ENCODE results near the gene DYNLT4. TPM values are rescaled to one million over a fixed set of nuclear protein-coding genes. Genes with fewer than 3 reads are reported as not detected.

The DYNLT4 gene
- total RNA-seq, 2 experiments from 2014 or later = 0.70 to 1.0 TPM

DNA sequence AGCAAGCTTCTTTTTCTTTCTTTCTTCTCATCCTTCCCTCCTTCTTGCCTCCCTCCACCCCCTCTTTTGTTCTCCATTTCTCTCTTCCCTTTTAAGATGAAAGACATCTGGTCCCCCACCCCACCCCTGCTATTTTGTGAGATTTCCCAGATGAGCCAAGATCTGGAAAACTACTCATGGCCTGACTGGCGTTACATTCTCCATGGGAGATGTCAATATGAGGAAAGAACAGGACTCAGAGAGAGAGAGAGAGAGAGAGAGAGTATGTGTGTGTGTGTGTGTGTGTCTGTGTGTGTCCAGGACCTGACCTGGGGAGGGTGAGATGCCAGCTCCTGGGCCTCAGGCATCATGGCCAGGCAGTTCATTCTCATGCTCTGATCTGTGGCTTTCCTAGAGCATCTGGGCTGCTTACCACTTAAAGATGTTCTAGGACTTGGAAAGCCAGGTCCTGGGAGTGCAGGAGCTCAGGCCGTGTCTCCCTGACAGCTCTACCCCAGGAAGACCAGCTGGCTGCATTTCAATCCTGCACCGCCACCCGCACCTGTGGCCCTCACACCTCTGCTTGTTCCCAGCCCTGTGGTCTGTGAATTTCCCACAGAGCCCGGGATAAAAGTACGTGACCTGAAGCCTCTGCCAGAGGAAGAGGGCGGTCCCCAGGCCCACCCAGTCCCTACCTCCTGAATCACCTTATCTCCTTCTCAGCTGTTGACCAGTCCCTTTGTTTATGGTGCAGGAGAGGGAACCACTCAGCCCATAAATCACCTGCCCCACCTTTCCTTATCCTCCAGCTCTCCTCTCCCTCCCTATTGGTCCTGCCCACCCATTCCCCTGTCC is 16.0 kb downstream of the DYNLT4 start:
- no peaks in the 10 kb centered on the region for H3K9me3 Mint-ChIP-seq
- H3K27ac Mint-ChIP-seq = no peak overlapping the region
- no peaks in the 10 kb centered on the region for H3K27me3 Mint-ChIP-seq
- H3K36me3 Mint-ChIP-seq = no peaks in the 10 kb centered on the region
- peaks cover 6% of the 10 kb centered on the region for H3K4me1 Mint-ChIP-seq
- no peak for DNase-seq
- H3K4me3 Mint-ChIP-seq = no peak overlapping the region

DNA sequence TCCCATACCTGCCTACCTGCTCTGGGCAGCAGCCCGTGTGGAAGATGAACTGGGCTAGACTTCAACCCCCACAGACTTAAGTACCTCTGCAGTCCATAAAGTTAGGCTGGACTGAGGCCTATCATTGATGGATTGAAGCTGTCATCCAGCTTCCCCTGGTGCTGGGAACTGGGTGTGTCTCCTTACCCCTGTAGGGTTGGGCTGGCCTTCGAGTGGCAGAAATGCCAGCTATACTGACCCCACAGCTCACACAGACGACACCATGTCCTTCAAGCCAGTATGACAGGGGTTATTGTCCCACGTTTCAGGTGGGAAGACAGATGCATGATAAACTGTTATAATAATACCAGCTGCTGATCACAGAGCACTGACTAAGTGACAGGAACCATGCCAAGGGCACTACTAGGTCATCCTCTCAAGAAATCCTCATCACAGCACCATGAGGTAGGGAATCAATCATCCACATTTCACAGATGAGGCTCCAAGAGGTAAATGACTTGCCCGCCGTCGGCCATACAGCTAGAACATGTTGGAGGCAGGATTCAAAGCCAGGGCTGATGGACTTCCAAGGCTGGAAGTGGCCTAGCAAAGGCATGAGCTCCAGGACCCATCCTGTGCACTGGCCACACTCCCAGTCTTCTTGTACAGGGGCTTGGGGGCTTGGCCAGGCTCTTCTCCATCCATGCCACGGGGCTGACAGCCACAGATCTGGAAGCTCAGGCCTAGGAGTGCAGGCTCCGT is 18.9 kb downstream of the DYNLT4 start, which contains the start of gene BEST4:
BEST4 (minus strand) TSS at position 51 of the 741 bp plus-strand sequence. CDS start 465 bp downstream, outside the sequence.
- no peak for DNase-seq
- peaks cover 2% of the 10 kb centered on the region for H3K36me3 Mint-ChIP-seq
- peaks cover 27% of the 10 kb centered on the region for H3K4me1 Mint-ChIP-seq
- H3K4me3 Mint-ChIP-seq = peak within 1 kb of the TSS; percentile 81
- H3K27ac Mint-ChIP-seq = no peak within 1 kb of the TSS
- no peaks in the 10 kb centered on the region for H3K27me3 Mint-ChIP-seq
- no peaks in the 10 kb centered on the region for H3K9me3 Mint-ChIP-seq

DNA sequence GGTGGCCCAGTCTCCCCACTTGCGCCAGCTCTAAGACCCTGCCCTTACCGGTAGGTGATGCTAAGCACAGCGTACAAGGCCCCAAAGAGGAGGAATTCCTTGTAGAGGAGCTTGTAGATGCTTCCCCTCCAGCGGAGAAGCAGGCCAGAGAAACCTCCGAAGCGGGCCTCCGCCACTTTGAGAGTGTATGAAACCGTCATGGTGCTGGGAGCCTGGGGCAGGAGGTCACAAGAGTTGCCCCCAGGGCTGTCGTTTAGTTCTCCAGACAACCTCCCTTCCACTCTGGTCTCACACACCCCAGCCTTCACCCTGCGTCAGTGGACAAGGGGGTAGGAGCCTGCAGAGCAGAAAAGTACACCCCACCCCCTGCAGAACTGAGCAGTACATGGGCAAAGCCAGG is 19.6 kb downstream of the DYNLT4 start:
- Mint-ChIP-seq H3K27me3 (no peaks in the 10 kb centered on the region), H3K4me1 (peaks cover 32% of the 10 kb centered on the region), H3K36me3 (peaks cover 4% of the 10 kb centered on the region), H3K9me3 (no peaks in the 10 kb centered on the region), H3K27ac (no peak overlapping the region), H3K4me3 (no peak overlapping the region)
- DNase-seq = no peak

DNA sequence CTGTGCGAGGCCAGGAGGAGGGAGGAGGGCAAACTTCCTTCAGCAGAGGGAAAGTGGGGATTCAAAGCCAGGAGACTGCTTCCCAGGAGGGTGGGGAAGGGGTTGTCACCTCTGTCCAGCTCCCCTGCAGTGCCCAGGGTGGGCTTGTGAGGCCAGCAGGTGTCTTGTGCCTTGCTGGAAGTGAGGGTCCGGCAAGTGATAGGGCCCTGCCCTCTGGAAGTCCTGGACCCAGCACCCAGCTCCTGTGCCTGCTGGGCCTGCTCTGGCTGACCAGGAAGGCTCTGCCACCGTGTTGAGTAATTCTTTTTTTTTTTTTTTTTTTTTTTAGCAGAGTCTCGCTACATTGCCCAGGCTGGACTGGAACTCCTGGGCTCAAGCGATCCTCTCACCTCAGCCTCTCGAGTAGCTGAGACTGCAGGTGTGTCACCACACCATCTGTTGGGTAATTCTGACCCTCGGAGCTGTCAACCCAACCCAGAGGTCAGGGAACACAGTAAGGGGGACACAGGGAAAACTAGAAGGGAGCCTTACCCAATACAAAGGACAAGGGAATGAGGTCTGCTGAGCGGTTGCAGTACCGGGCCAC is 20.2 kb downstream of the DYNLT4 start:
- Mint-ChIP-seq H3K9me3 (no peaks in the 10 kb centered on the region), H3K4me3 (peak overlapping the region; percentile 81), H3K27ac (peak overlapping the region; percentile 86), H3K27me3 (no peaks in the 10 kb centered on the region), H3K4me1 (peaks cover 33% of the 10 kb centered on the region), H3K36me3 (peaks cover 7% of the 10 kb centered on the region)
- DNase-seq = no peak

DNA sequence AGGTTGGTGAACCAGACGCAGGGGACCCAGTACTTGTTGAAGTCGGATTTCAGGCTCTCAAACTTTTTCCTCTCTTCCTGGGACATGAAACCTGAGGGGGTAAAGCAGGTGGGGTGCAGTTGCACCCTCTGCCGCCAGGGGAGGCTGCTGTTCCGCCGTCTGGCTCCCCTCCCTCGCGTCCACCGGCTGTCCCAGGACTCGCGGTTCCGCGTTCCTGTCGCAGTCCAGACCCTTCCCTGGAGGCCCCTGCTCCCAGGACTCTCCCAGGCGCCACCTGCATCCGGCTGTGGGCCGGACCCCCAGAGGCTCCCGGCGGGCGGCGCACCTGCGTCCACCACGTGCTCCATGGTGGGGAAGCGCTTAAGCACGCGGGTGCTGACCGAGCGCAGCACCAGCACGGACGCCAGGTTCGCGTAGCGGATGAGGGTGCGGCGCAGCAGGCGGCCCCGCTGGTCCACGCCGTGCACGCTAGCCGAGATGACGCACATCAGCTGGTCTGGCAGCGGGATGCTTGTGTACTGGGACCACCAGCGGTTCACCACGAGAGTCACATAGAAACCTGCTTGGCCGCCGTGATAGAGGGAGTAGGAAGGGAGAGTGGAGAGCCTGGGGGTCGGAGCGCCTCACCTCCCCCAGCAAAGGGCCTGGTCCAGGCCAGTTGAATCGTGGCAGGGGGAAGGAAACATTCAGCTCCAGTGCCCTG is 20.9 kb downstream of the DYNLT4 start:
- Mint-ChIP-seq H3K27me3 (no peaks in the 10 kb centered on the region), H3K36me3 (peaks cover 13% of the 10 kb centered on the region), H3K4me3 (peak overlapping the region; percentile 81), H3K4me1 (peaks cover 35% of the 10 kb centered on the region), H3K9me3 (no peaks in the 10 kb centered on the region), H3K27ac (peak overlapping the region; percentile 86)
- peak; percentile 81 for DNase-seq

DNA sequence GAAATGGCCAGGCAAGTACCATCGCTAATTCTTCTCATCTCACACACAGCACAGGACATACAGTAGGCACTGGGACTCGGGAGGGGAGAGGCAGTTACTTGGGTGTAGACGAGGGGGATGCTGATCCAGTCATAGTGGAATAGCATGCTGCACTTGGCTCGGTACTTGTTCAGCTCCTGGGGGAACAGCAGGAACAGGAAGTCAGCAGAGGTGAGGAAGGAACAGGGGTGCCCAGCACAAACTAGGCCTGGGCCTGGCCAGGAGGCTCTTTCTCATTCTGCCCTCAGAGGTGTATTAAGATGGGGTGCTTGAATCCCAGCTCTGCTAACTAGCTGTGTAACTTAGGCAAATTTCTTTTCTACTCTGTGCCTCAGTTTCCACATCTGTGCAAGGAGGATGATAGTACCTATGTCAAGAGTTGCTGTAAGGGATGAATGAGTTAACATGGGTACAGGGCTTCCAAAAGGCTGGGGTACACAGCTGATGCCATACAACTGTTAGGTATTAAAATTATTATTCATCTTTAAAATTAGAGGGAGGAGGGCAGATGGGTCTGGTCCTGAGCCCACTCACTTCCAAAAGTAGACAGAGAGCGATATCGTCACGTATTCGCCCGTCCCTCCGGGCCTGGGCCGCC is 21.5 kb downstream of the DYNLT4 start:
- no peaks in the 10 kb centered on the region for H3K9me3 Mint-ChIP-seq
- peak overlapping the region; percentile 86 for H3K27ac Mint-ChIP-seq
- H3K4me1 Mint-ChIP-seq = peaks cover 32% of the 10 kb centered on the region
- H3K27me3 Mint-ChIP-seq = no peaks in the 10 kb centered on the region
- peaks cover 19% of the 10 kb centered on the region for H3K36me3 Mint-ChIP-seq
- no peak for DNase-seq
- peak overlapping the region; percentile 81 for H3K4me3 Mint-ChIP-seq

DNA sequence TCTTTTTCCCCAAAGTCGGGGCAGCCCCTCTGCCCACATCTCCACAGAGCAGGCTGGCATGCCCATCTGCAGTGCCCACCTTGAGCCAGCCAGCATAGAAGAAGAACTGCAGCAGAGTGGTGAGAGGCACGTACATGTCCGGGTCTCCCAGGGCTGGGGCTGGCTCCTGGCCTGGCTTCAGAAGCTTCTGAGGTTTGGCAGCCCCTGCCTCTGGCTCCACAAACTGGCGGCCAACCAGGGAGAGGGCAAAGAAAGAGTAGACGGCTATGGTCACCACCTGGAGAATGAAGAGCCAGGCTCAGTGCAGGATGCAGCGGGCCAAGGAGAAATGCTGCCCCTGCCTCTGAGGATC is 22.1 kb downstream of the DYNLT4 start:
- no peak for DNase-seq
- Mint-ChIP-seq H3K27ac (peak overlapping the region; percentile 86), H3K27me3 (no peaks in the 10 kb centered on the region), H3K4me1 (peaks cover 36% of the 10 kb centered on the region), H3K9me3 (no peaks in the 10 kb centered on the region), H3K36me3 (peaks cover 25% of the 10 kb centered on the region), H3K4me3 (peak overlapping the region; percentile 81)

DNA sequence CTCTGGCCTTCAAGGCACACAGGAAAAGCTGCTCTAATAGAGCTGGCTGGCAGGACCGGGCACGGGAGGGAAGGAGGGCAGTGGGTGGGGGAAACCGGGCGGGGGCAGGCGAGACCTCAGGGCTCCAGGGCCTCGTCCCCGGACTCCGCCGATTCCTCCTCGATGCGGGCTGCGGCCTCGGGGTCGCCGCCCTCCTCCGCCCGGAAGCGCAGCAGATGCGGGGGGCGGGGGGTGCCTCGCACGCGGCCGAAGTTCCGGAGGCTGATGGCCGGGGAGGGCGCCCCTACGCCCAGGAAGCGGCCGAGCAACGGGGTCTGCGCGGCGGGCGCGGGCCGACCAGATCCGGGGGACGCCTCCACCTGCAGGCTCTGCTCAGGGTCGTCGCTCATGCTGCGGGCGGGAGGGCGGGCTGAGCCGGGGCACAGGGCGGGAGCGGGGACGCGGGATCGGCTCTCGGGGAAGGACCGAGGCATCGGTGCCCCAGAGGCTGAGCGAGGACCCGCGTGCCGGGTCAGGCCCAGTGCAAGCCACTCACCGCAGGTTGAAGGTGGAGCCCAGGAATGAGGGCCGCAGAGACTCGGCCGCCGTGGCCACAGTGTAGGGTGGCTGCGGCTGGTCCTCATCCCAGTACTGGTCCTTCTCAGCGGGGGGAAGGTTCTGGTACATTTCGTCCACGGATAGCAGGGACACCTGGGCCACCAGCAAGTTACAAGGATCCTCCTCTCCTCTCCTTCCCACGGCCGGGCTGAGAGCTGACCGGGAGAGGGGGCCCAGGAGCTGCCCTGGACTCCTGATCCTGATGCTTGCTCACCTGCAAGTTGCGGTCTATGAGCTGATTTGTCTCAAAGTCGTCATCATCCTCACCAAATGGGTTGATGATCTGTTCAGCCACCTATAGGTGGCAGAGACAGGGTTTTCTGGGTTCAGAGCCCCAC is 22.8 kb downstream of the DYNLT4 start:
- Mint-ChIP-seq H3K27ac (peak overlapping the region; percentile 86), H3K4me3 (peak overlapping the region; percentile 81), H3K36me3 (peaks cover 31% of the 10 kb centered on the region), H3K4me1 (peaks cover 36% of the 10 kb centered on the region), H3K27me3 (no peaks in the 10 kb centered on the region), H3K9me3 (no peaks in the 10 kb centered on the region)
- peak; percentile 55 for DNase-seq

DNA sequence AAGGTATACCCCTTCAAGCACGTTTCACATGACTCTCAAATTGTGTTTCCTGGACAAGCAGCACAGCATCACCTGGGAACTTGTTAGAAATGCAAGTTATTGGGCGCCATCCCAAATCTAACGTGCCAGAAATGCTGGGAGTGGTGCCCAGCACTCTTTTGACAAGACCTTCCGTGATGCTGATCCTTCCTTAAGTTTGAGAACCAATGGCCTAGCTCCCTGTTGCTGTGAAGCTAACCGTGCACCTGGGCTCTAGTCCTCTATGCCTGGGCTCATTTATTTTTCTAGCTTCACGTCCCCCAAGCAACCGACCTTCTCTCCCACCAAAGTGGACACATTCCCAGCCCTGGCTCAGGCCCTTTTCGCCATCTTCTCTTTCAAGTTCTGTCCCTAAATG is 23.5 kb downstream of the DYNLT4 start:
- Mint-ChIP-seq H3K27ac (peak overlapping the region; percentile 71), H3K36me3 (peaks cover 38% of the 10 kb centered on the region), H3K9me3 (no peaks in the 10 kb centered on the region), H3K4me3 (peak overlapping the region; percentile 68), H3K27me3 (no peaks in the 10 kb centered on the region), H3K4me1 (peaks cover 38% of the 10 kb centered on the region)
- DNase-seq = no peak

DNA sequence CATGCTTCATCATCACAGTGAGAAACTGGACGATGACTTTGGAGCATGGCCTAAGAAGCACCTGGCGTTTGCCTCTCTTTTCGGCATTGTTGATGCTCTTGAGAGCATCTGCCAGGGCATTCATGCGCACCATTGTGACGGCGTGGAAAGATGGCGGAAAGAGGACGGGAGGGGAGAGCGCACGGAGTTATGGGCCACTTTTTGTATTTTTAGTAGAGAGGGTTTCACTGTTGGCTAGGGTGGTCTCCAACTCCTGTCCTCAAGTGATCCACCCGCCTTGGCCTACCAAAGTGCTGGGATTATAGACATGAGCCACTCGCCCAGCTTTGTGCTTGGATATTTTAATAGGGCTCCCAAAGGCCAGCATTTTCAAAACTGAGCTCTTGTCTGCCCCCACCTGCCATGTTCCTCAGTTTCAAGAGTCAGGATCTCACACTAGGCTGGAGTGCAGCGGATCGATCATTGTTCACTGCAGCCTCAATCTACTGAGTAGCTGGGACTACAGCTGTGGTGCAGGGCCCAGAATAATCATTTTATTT is 26.5 kb downstream of the DYNLT4 start:
- H3K9me3 Mint-ChIP-seq = no peaks in the 10 kb centered on the region
- H3K4me3 Mint-ChIP-seq = no peak overlapping the region
- no peaks in the 10 kb centered on the region for H3K27me3 Mint-ChIP-seq
- DNase-seq = no peak
- peak overlapping the region; percentile 42 for H3K27ac Mint-ChIP-seq
- peaks cover 45% of the 10 kb centered on the region for H3K4me1 Mint-ChIP-seq
- peaks cover 68% of the 10 kb centered on the region for H3K36me3 Mint-ChIP-seq

DNA sequence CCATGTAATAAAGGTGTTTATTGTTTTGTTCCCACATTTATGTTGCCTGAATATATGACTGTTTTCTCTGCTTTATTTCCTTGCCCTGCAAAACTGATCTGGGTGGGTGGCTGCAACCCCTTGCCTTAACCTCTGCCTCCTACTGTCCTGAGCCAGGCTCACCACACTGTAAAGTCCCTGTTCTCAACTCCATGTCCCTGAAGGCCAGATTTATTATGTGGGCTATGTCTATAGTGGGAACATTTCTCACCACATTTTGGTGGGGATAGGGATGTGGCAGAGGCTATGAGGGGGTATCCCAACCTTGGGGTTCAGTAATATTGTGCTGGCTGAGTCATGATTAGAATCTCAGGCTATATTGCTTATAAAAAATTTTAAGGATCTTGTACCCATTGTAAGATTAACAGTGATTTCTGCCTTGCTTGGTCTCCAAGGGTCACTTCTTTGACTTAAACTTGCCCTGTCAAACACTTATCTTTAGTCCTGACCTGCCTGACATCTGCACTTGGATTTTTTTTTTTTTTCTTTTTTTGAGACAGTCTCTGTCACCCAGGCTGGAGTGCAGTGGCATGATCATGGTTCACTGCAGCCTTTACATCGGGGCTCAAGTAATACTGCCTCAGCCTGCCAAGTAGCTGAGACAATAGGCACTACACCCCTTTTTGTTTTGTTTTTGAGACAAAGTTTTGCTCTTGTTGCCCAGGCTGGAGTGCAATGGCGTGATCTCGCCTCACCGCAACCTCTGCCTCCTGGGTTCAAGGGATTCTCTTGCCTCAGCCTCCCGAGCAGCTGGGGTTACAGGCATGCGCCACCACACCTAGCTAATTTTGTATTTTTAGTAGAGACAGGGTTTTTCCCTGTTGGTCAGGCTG is 28.2 kb downstream of the DYNLT4 start:
- H3K4me1 Mint-ChIP-seq = peaks cover 40% of the 10 kb centered on the region
- no peaks in the 10 kb centered on the region for H3K27me3 Mint-ChIP-seq
- peaks cover 76% of the 10 kb centered on the region for H3K36me3 Mint-ChIP-seq

DNA sequence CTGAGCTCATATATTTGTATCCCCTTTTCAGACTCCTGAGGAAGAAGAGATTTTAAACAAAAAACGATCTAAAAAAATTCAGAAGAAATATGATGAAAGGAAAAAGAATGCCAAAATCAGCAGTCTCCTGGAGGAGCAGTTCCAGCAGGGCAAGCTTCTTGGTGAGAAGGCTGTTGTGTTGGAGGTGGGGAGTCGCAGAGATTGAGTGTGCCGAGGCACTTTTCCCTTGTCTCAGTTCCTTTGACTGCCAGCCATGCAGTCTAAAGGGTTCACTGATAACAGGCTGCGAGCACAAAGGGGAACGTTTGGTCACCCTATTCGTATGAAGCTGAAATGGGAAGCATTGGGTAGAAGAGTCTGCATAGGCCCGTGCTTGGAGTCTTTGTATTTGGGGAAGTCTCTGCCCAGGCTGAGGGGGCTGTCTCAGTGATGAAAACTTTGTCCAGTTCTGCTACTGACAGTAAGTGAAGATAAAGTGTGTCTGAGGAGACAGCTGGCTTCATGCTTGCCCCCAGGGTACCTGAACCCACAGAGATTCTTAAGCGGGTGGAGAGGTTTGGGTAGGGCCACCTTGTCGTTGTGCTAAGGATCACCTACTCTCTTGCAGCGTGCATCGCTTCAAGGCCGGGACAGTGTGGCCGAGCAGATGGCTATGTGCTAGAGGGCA is 29.0 kb downstream of the DYNLT4 start:
- H3K36me3 Mint-ChIP-seq = peaks cover 75% of the 10 kb centered on the region

More for the DNA sequence above, 28.2 kb downstream of the DYNLT4 start:
- Mint-ChIP-seq H3K27ac (peak overlapping the region; percentile 85), H3K9me3 (no peaks in the 10 kb centered on the region), H3K4me3 (peak overlapping the region; percentile 94)
- DNase-seq = no peak

More for the DNA sequence above, 29.0 kb downstream of the DYNLT4 start:
- DNase-seq = no peak
- no peaks in the 10 kb centered on the region for H3K27me3 Mint-ChIP-seq
- no peaks in the 10 kb centered on the region for H3K9me3 Mint-ChIP-seq
- H3K4me3 Mint-ChIP-seq = peak overlapping the region; percentile 94
- peak overlapping the region; percentile 97 for H3K27ac Mint-ChIP-seq
- H3K4me1 Mint-ChIP-seq = peaks cover 35% of the 10 kb centered on the region
